ENCODE results near the gene LRFN4. TPM values are rescaled to one million over a fixed set of nuclear protein-coding genes. Genes with fewer than 3 reads are reported as not detected.

The LRFN4 gene
- total RNA-seq, 1 experiment from 2014 or later: 66.7 TPM

- peak overlapping the region; percentile 78 to 84 for H3K4me3 Mint-ChIP-seq
- Histone ChIP-seq H3K27ac (ENCODE audit: insufficient read length, low read depth, low read length) (no peak overlapping the region), H3K18ac (ENCODE audit: insufficient read length, low read depth, low read length) (no peak overlapping the region)
Measured at GRCh38 chr11:66858186-66858938, 1.5 kb downstream of the LRFN4 start.

More at GRCh38 chr11:66858186-66858938, 1.5 kb downstream of the LRFN4 start:
- H3K9me3 ChIP-seq (ENCODE audit: control insufficient read depth, low read depth, low read length): no peaks in the 10 kb centered on the region
- no peaks in the 10 kb centered on the region for H3K79me2 ChIP-seq (ENCODE audit: insufficient read depth, low read length)
- no peak overlapping the region for H4K5ac ChIP-seq (ENCODE audit: insufficient read length, low read depth, low read length)
- H2AFZ ChIP-seq (ENCODE audit: low read length): no peak overlapping the region
- H2BK12ac ChIP-seq (ENCODE audit: insufficient read length, low read depth, low read length): no peak overlapping the region
- Mint-ChIP-seq H3K27me3 (ENCODE audit: low read depth) (peaks cover 2% of the 10 kb centered on the region), H3K36me3 (ENCODE audit: insufficient read depth in 1 of 3, low read depth in 3 of 3) (peaks cover 0 to 10% (median 2%) of the 10 kb centered on the region in 3 experiments; a peak in 3 of 7 replicates), H3K9me3 (no peaks in the 10 kb centered on the region), H3K27ac (no peak overlapping the region), H3K4me1 (peaks cover 9% of the 10 kb centered on the region in 2 experiments)
- no peak overlapping the region for H3K56ac ChIP-seq (ENCODE audit: insufficient read length, low read depth, low read length)
- H3K4me1 ChIP-seq (ENCODE audit: insufficient read depth, low read length): no peaks in the 10 kb centered on the region
- H3K14ac ChIP-seq (ENCODE audit: insufficient read depth, low read length): no peak overlapping the region
- no peak overlapping the region for H3K23ac ChIP-seq (ENCODE audit: insufficient read length, low read depth, low read length)
- no peaks in the 10 kb centered on the region for H4K20me1 ChIP-seq (ENCODE audit: control insufficient read depth, insufficient read depth, insufficient read length)
- no peak overlapping the region for H2BK15ac ChIP-seq (ENCODE audit: low read depth, low read length)
- no peaks in the 10 kb centered on the region for H3K79me1 ChIP-seq (ENCODE audit: insufficient read depth, low read depth, low read length, poor library complexity, severe bottlenecking)
- H4K91ac ChIP-seq (ENCODE audit: insufficient read length, low read depth, low read length): no peak overlapping the region
- H3K4me2 ChIP-seq (ENCODE audit: insufficient read depth, insufficient read length, low read length): no peak overlapping the region
- no CpG with 5 or more reads among the region's 62 CpGs for WGBS (ENCODE audit: extremely low coverage, insufficient read length, low lambda C conversion rate)
- no peak overlapping the region for H3K4ac ChIP-seq (ENCODE audit: low read depth, low read length)
- TF ChIP-seq CTCF (conservative IDR thresholded peaks at IDR 0.05): no peak
- H2BK120ac ChIP-seq (ENCODE audit: low read depth, low read length, poor library complexity, severe bottlenecking): no peak overlapping the region
- no peak overlapping the region for H3T11ph ChIP-seq (ENCODE audit: low read length)
- no peak overlapping the region for H2AK5ac ChIP-seq (ENCODE audit: insufficient read length, low read length)
- no peak overlapping the region for H3K9ac ChIP-seq (ENCODE audit: extremely low read depth, insufficient read length, low read length)
- no peaks in the 10 kb centered on the region for H3K27me3 ChIP-seq (ENCODE audit: insufficient read depth, low read length)
- H2BK20ac ChIP-seq (ENCODE audit: low read depth, low read length, poor library complexity, severe bottlenecking): no peak overlapping the region
- H2BK5ac ChIP-seq (ENCODE audit: insufficient read length, low read length): no peak overlapping the region
- DNase-seq: no peak
- peaks cover 10% of the 10 kb centered on the region for H3K23me2 ChIP-seq (ENCODE audit: insufficient read length, low read depth, low read length, poor library complexity, severe bottlenecking)
- H4K8ac ChIP-seq (replicated peaks; ENCODE audit: insufficient read length, low read depth, low read length): no peak overlapping the region

Measured in H9 (cell line).